Activated B cell treated with CpG ODN at 0.5 μM for 24 hours (primary cell): Measurements from ENCODE around the gene NR6A1. TPM values are rescaled to one million over a fixed set of nuclear protein-coding genes. Genes with fewer than 3 reads are reported as not detected.

Experiments used
- ATAC-seq: fragments of 200-7000 bp; cut with Tn5 transposase; one replicate; pipeline ENCODE4 v1.10.0; 2021; ENCODE audit warnings: low read depth, mild to moderate bottlenecking, moderate library complexity
- CTCF ChIA-PET: fragments of 350-600 bp; sonication (Branson Sonifier 250); formaldehyde crosslinking; loops from one replicate; lab custom pipeline; 2021; ENCODE audit warnings: antibody characterized with exemption; lab: Charles Lee
- POLR2A ChIA-PET: fragments of 350-600 bp; sonication (Branson Sonifier 250); formaldehyde crosslinking; loops from one replicate; lab custom pipeline; 2021; ENCODE audit warnings: antibody characterized with exemption; lab: Charles Lee
- DNase-seq: peaks from one replicate; pipeline ENCODE4 v3.0.0; 2022
- H3K27ac Mint-ChIP-seq: one replicate; pipeline ENCODE4 v1.8.0; 2020; ENCODE audit warnings: mixed read lengths
- H3K27me3 Mint-ChIP-seq: one replicate; pipeline ENCODE4 v1.8.0; 2021; ENCODE audit warnings: mixed read lengths
- H3K36me3 Mint-ChIP-seq: one replicate; pipeline ENCODE4 v1.8.0; 2021; ENCODE audit warnings: low read depth, mixed read lengths
- H3K4me1 Mint-ChIP-seq: one replicate; pipeline ENCODE4 v1.8.0; 2021; ENCODE audit warnings: mixed read lengths
- H3K4me3 Mint-ChIP-seq: one replicate; pipeline ENCODE4 v1.8.0; 2020; ENCODE audit warnings: mild to moderate bottlenecking, mixed read lengths
- H3K9me3 Mint-ChIP-seq: one replicate; pipeline ENCODE4 v1.8.0; 2020; ENCODE audit warnings: mixed read lengths
- intact Hi-C: fragments of 100-400 bp; cut with micrococcal nuclease; formaldehyde crosslinking; loops from one replicate; pipeline ENCODE4 v1.15.1; 2024
- total RNA-seq: library from RNA; stranded (reverse); gene quantifications from 2 replicates; pipeline ENCODE4 v1.2.3, GENCODE V29; 2022
- TF ChIP-seq, protein P1 (sequence below): fragments of 200-600 bp; IDR thresholded peaks from one replicate; pipeline ENCODE4 v1.8.0; 2022; ENCODE audit warnings: antibody characterized with exemption, mild to moderate bottlenecking

The NR6A1 gene
- total RNA-seq, 1 donor from 2014 or later, result 3.1 TPM

DNA sequence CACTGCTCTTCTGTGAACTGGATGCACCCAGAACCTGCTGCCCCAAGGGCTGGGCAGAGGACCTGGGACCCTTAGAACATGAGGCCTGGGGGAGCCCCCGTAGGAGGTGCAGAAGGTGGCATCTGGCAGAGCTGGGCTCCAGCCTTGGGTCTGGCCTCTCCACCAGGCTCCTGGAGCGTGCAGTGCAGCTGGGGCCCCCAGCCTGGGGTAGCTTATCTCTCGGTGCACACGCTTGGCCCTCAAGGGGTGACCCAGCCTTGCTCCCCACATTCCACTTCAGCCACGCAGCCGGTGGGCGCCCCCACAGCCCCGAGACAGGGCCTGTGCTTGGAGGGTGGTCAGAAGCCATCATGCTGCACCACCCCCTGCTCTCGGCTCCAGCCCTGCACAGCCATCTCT lies 258.3 kb downstream of the NR6A1 start:
- intact Hi-C loops, result no loop called here
- no peaks in the 10 kb centered on the region for H3K36me3 Mint-ChIP-seq
- peaks cover 11% of the 10 kb centered on the region for H3K27me3 Mint-ChIP-seq
- ATAC-seq (no peak), DNase-seq (no peak)
- TF ChIP-seq, protein P1, sequence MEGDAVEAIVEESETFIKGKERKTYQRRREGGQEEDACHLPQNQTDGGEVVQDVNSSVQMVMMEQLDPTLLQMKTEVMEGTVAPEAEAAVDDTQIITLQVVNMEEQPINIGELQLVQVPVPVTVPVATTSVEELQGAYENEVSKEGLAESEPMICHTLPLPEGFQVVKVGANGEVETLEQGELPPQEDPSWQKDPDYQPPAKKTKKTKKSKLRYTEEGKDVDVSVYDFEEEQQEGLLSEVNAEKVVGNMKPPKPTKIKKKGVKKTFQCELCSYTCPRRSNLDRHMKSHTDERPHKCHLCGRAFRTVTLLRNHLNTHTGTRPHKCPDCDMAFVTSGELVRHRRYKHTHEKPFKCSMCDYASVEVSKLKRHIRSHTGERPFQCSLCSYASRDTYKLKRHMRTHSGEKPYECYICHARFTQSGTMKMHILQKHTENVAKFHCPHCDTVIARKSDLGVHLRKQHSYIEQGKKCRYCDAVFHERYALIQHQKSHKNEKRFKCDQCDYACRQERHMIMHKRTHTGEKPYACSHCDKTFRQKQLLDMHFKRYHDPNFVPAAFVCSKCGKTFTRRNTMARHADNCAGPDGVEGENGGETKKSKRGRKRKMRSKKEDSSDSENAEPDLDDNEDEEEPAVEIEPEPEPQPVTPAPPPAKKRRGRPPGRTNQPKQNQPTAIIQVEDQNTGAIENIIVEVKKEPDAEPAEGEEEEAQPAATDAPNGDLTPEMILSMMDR, result no peak
- no peak overlapping the region for H3K27ac Mint-ChIP-seq
- H3K4me1 Mint-ChIP-seq, result no peaks in the 10 kb centered on the region
- ChIA-PET CTCF (no interaction called here), POLR2A (no interaction called here)
- no peak overlapping the region for H3K4me3 Mint-ChIP-seq
- H3K9me3 Mint-ChIP-seq, result no peaks in the 10 kb centered on the region

DNA sequence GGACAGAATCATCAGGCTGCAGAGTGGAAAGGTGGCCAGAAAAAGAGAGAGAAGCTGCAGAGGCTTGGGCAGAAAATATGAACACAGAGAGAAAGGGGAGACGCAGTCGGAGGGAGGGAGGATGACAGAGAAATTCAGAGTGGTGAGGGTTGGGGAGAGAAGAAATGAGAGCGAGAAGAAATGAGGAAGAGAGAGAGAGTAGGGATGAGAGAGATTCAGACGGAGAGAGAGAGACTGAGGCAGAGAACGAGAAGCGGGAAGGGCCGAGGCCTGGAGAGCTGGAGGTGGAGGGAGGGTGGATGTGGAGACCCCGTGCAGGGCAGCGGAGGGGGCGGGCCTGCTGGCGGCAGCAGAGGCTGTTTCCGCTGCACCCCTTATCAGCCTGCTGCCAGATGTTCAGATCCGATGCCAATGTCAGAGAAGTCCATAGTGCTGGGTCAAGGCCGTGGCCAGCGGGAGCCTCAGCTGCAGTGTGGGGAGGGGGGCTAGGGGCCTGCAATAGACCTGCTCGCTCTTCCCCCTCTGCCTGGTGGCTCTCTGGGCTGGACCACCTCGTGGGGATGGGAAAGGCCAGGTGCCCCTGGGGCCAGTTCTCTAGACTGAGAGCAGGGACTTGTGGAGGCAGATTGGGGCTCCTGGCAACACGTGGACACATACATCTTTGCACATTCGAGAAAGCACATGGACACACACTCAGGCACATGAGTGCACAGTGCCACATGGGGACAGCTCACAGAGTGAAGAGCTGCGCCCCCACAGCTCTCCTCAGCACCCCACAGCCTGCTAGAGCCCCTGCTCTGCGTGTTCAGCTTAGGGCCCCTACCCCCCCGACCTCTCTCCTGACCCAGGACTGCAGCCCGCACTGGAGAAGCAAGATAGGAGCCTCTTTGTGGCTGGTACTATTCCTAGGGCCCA lies 259.0 kb downstream of the NR6A1 start:
- Mint-ChIP-seq H3K36me3 (no peaks in the 10 kb centered on the region), H3K4me1 (no peaks in the 10 kb centered on the region), H3K27ac (no peak overlapping the region), H3K9me3 (no peaks in the 10 kb centered on the region), H3K4me3 (no peak overlapping the region), H3K27me3 (peaks cover 11% of the 10 kb centered on the region)
- no peak for ATAC-seq
- POLR2A ChIA-PET, result no interaction called here
- intact Hi-C loops, result no loop called here
- TF ChIP-seq, protein P1, result no peak
- CTCF ChIA-PET, result no interaction called here
- DNase-seq, result no peak

DNA sequence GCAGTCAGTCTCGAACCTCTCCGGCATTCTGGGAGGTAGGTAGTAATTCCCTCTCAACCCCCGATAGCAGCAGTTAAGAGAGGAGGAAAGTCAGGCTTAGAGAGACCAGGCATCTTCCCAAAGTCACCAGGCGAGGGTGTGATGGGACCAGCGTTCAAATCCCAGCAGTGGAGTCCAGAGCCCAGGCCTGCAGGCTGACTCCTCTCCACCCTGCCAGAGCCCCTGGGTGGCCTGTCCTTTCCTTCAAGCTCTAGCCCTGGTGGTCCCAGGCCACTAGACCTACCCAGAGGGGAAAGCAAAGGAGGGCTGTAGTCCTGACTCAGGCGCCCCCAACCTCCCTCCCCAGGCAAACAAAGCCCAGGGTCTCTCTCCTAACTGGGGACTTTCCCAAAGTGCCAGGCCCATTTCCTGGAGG lies 259.7 kb downstream of the NR6A1 start:
- DNase-seq (no peak), ATAC-seq (no peak)
- Mint-ChIP-seq H3K9me3 (no peaks in the 10 kb centered on the region), H3K4me3 (no peak overlapping the region), H3K4me1 (no peaks in the 10 kb centered on the region), H3K27ac (no peak overlapping the region), H3K27me3 (peaks cover 15% of the 10 kb centered on the region), H3K36me3 (no peaks in the 10 kb centered on the region)
- ChIA-PET POLR2A (no interaction called here), CTCF (no interaction called here)
- intact Hi-C loops, result no loop called here
- TF ChIP-seq, protein P1, result no peak

DNA sequence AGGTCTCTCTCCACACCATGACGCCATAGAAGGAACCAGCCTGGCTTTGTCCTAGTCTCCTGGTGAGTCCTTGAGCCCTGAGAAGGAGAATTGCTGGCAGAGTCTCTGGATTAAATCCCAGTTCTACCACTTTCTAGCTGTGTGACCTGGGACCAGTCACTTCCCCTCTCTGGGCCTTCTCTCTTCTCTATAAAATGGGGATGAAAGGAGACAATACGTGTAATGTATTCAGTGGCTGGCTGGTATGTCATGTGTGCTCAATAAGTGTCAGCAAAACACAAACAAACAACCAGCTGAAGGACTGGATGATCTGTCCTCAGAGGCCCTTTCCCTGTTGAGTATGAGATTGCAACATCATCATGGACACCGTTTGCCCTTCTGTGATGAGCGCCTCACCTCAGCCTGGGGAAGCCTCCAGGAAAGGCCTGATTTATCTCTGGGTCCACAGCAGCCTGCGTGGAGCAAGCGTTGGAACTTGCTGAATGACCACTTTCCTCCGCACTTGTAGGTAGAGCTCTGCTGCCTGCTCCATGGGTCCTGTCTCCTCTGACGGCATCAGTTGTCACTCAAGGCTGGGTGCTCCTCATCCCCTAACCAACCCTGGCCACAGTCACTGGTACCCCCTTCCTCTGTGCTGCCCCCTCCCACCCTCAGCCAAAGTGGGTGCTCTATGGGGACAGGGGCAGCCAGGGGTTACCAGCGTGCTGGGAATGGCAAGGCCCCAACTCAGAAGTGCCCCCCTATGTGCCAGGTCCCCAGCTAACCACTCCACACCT lies 260.3 kb downstream of the NR6A1 start:
- TF ChIP-seq, protein P1, result no peak
- ATAC-seq (no peak), DNase-seq (no peak)
- POLR2A ChIA-PET, result no interaction called here
- H3K36me3 Mint-ChIP-seq, result no peaks in the 10 kb centered on the region
- CTCF ChIA-PET, result no interaction called here
- no peaks in the 10 kb centered on the region for H3K4me1 Mint-ChIP-seq
- intact Hi-C loops, result no loop called here
- H3K27me3 Mint-ChIP-seq, result peaks cover 19% of the 10 kb centered on the region
- H3K27ac Mint-ChIP-seq, result no peak overlapping the region
- no peaks in the 10 kb centered on the region for H3K9me3 Mint-ChIP-seq
- H3K4me3 Mint-ChIP-seq, result no peak overlapping the region

DNA sequence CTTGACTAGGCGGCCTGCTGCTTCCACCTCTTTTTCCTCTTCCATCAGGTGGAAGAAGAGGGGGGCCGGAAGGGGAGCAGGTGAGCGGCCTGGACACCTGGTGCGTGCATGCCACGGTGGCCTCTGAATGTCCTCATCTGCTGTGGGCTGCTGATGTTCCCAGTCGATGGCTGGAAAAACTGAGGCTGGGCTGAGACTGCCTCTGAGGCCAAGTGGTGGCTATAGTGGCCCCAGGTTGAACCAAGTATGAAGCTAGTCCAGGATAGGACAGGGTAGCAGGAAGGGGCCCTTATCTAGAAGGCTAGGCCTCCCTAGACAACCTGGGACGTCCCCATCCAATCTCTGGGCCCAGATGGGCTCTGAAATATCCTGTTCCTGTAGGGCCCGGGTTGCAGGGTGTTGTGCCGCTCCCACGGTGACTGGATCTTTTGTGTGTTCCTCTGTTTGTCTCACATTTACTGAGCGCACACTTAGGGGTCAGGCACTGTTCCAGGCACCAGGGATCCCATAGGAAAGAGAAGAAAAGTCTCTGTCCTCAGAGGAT lies 263.2 kb downstream of the NR6A1 start:
- no peak overlapping the region for H3K27ac Mint-ChIP-seq
- no peak overlapping the region for H3K4me3 Mint-ChIP-seq
- ChIA-PET POLR2A (no interaction called here), CTCF (no interaction called here)
- peaks cover 6% of the 10 kb centered on the region for H3K4me1 Mint-ChIP-seq
- intact Hi-C loops, result no loop called here
- no peaks in the 10 kb centered on the region for H3K36me3 Mint-ChIP-seq
- TF ChIP-seq, protein P1, result no peak
- DNase-seq (no peak), ATAC-seq (no peak)
- no peaks in the 10 kb centered on the region for H3K9me3 Mint-ChIP-seq
- H3K27me3 Mint-ChIP-seq, result peaks cover 32% of the 10 kb centered on the region
